Measurements from ENCODE around the gene MSH5. TPM values are rescaled to one million over a fixed set of nuclear protein-coding genes. Genes with fewer than 3 reads are reported as not detected.
A peak's percentile ranks its signal among the peaks of the same experiment; 100 is the strongest.

The MSH5 gene
- total and polyA plus RNA-seq, 8 donors = 2.2 to 17.4 (median 6.4) TPM

- H3K27ac ChIP-seq = no peak overlapping the region
- intact Hi-C loops (cut with DNase I) = no loop called here
- FAIRE-seq = no peak
Observed at GRCh38 chr6:31732029-31732428, 7.8 kb upstream of the MSH5 start.

GRCh38 chr6:31733734-31734133 is 6.1 kb upstream of the MSH5 start:
- TF ChIP-seq CTCF (IDR thresholded peaks at IDR 0.05) = no peak
- Histone ChIP-seq H3K9me3 (no peaks in the 10 kb centered on the region), H3K36me3 (peaks cover 0 to 21% (median 17%) of the 10 kb centered on the region in 3 donors), H3K27me3 (no peaks in the 10 kb centered on the region), H3K4me3 (no peak overlapping the region), H3K27ac (no peak overlapping the region), H3K4me1 (peaks cover 21 to 26% (median 21%) of the 10 kb centered on the region in 3 donors)
- intact Hi-C loops (cut with DNase I) = no loop called here
- ATAC-seq (no peak), DNase-seq (no peak), FAIRE-seq (no peak)
- 85% methylated on average over 4 of the region's 4 CpGs for WGBS, 2 donors

More at GRCh38 chr6:31732029-31732428, 7.8 kb upstream of the MSH5 start:
- Histone ChIP-seq H3K36me3 (peaks cover 0 to 21% (median 17%) of the 10 kb centered on the region in 3 donors), H3K4me1 (peaks cover 4 to 9% (median 5%) of the 10 kb centered on the region in 3 donors), H3K4me3 (no peak overlapping the region), H3K9me3 (no peaks in the 10 kb centered on the region), H3K27me3 (no peaks in the 10 kb centered on the region)
- WGBS, 2 donors = 60 to 66% methylated on average over 3 of the region's 3 CpGs
- TF ChIP-seq CTCF (IDR thresholded peaks at IDR 0.05) = no peak
- ATAC-seq (no peak), DNase-seq (no peak)

- intact Hi-C loops (cut with DNase I) = no loop called here
- TF ChIP-seq CTCF (IDR thresholded peaks at IDR 0.05) = no peak
- no peak for ATAC-seq
- H3K4me3 ChIP-seq = peak overlapping the region in 2 of 4 donors; percentile 62 to 69
- no peaks in the 10 kb centered on the region for H3K27me3 ChIP-seq
- H3K4me1 ChIP-seq = peaks cover 22 to 31% (median 26%) of the 10 kb centered on the region in 3 donors
- no peak for DNase-seq
- WGBS, 2 donors = 56 to 70% methylated on average over 2 of the region's 2 CpGs
- FAIRE-seq = no peak
- H3K27ac ChIP-seq = peak overlapping the region in 2 of 4 donors; percentile 71 to 89
- no peaks in the 10 kb centered on the region for H3K9me3 ChIP-seq
- peaks cover 0 to 21% (median 17%) of the 10 kb centered on the region in 3 donors for H3K36me3 ChIP-seq
Observed at GRCh38 chr6:31734247-31734820, 5.5 kb upstream of the MSH5 start.

GRCh38 chr6:31734821-31735406 is 4.9 kb upstream of the MSH5 start:
- peak in 1 of 4 donors; percentile 6 for ATAC-seq
- intact Hi-C loops (cut with DNase I) = no loop called here
- no peak for TF ChIP-seq CTCF (IDR thresholded peaks at IDR 0.05)

More at GRCh38 chr6:31734821-31735406, 4.9 kb upstream of the MSH5 start:
- peak overlapping the region; percentile 16 to 69 (median 39) for H3K4me3 ChIP-seq
- DNase-seq (no peak), FAIRE-seq (no peak)
- H3K4me1 ChIP-seq = peaks cover 22 to 33% (median 26%) of the 10 kb centered on the region in 3 donors
- peaks cover 0 to 21% (median 17%) of the 10 kb centered on the region in 3 donors for H3K36me3 ChIP-seq
- no peaks in the 10 kb centered on the region for H3K9me3 ChIP-seq
- WGBS, 2 donors = 24 to 28% methylated on average over 17 to 18 of the region's 18 CpGs
- no peaks in the 10 kb centered on the region for H3K27me3 ChIP-seq
- peak overlapping the region in 3 of 4 donors; percentile 33 to 89 (median 71) for H3K27ac ChIP-seq
